Measurements from ENCODE around the gene NCKAP1. TPM values are rescaled to one million over a fixed set of nuclear protein-coding genes. Genes with fewer than 3 reads are reported as not detected.

Gene NCKAP1
- total RNA-seq, 1 donor from 2014 or later = 55.7 TPM

GRCh38 chr2:182937870-182938269 is 100.4 kb downstream of the NCKAP1 start:
- DNase-seq (ENCODE audit: low spot score in 2 of 2) = no peak
- peaks cover 22 to 54% of the 10 kb centered on the region in 2 donors for H3K36me3 ChIP-seq
- no peak overlapping the region for H3K27ac ChIP-seq
- no peaks in the 10 kb centered on the region for H3K9me3 ChIP-seq
- no peaks in the 10 kb centered on the region for H3K27me3 ChIP-seq
- no peaks in the 10 kb centered on the region for H3K4me1 ChIP-seq
- intact Hi-C loops (cut with DNase I) = no loop called here
- H3K4me3 ChIP-seq = no peak overlapping the region
- TF ChIP-seq CTCF (IDR thresholded peaks at IDR 0.05) = no peak

- DNase-seq (ENCODE audit: low spot score in 2 of 2) = no peak
- Histone ChIP-seq H3K27ac (no peak overlapping the region), H3K4me3 (no peak overlapping the region), H3K4me1 (no peaks in the 10 kb centered on the region), H3K27me3 (no peaks in the 10 kb centered on the region), H3K9me3 (no peaks in the 10 kb centered on the region), H3K36me3 (peaks cover 34 to 49% of the 10 kb centered on the region in 2 donors)
- no peak for TF ChIP-seq CTCF (IDR thresholded peaks at IDR 0.05)
- intact Hi-C loops (cut with DNase I) = no loop called here
Measured at GRCh38 chr2:182933629-182934028, 104.6 kb downstream of the NCKAP1 start.

GRCh38 chr2:182929972-182930371 is 108.3 kb downstream of the NCKAP1 start:
- Histone ChIP-seq H3K36me3 (peaks cover 32 to 52% of the 10 kb centered on the region in 2 donors), H3K4me1 (no peaks in the 10 kb centered on the region), H3K4me3 (no peak overlapping the region), H3K27ac (no peak overlapping the region), H3K27me3 (no peaks in the 10 kb centered on the region), H3K9me3 (no peaks in the 10 kb centered on the region)
- no peak for DNase-seq (ENCODE audit: low spot score in 2 of 2)
- no peak for TF ChIP-seq CTCF (IDR thresholded peaks at IDR 0.05)
- intact Hi-C loops (cut with DNase I) = no loop called here

- Histone ChIP-seq H3K4me1 (peaks cover 0 to 8% of the 10 kb centered on the region in 2 donors), H3K27me3 (no peaks in the 10 kb centered on the region), H3K4me3 (no peak overlapping the region), H3K27ac (peak overlapping the region in 1 of 2 donors; percentile 1), H3K9me3 (no peaks in the 10 kb centered on the region), H3K36me3 (peaks cover 17 to 61% of the 10 kb centered on the region in 2 donors)
- TF ChIP-seq CTCF (IDR thresholded peaks at IDR 0.05) = no peak
- intact Hi-C loops (cut with DNase I) = loop anchor here (5.0 kb wide), 1 partner anchor 58 kb away; no protein-coding TSS in a partner anchor
- no peak for DNase-seq (ENCODE audit: low spot score in 2 of 2)
Measured at GRCh38 chr2:182924306-182924705, 114.0 kb downstream of the NCKAP1 start.

GRCh38 chr2:182921234-182921633 is 117.0 kb downstream of the NCKAP1 start:
- Histone ChIP-seq H3K36me3 (peaks cover 12 to 46% of the 10 kb centered on the region in 2 donors), H3K4me3 (no peak overlapping the region), H3K9me3 (no peaks in the 10 kb centered on the region), H3K27me3 (no peaks in the 10 kb centered on the region), H3K4me1 (peaks cover 0 to 8% of the 10 kb centered on the region in 2 donors), H3K27ac (no peak overlapping the region)
- intact Hi-C loops (cut with DNase I) = loop anchor here (5.0 kb wide), 1 partner anchor 61 kb away; no protein-coding TSS in a partner anchor
- no peak for DNase-seq (ENCODE audit: low spot score in 2 of 2)
- no peak for TF ChIP-seq CTCF (IDR thresholded peaks at IDR 0.05)

GRCh38 chr2:182920631-182921056 is 117.6 kb downstream of the NCKAP1 start:
- Histone ChIP-seq H3K27ac (no peak overlapping the region), H3K27me3 (no peaks in the 10 kb centered on the region), H3K9me3 (no peaks in the 10 kb centered on the region), H3K4me1 (peaks cover 0 to 11% of the 10 kb centered on the region in 2 donors), H3K36me3 (peaks cover 12 to 43% of the 10 kb centered on the region in 2 donors), H3K4me3 (no peak overlapping the region)
- DNase-seq (ENCODE audit: low spot score in 2 of 2) = no peak
- TF ChIP-seq CTCF (IDR thresholded peaks at IDR 0.05) = no peak
- intact Hi-C loops (cut with DNase I) = loop anchor here (5.0 kb wide), 1 partner anchor 62 kb away; no protein-coding TSS in a partner anchor
